Stimulated activated effector memory CD8-positive, alpha-beta T cell treated with anti-CD3 and anti-CD28 coated beads, Interleukin-12 subunit alpha, Interleukin-12 subunit beta, amount 100 ng/mL, for 72 hours (primary cell): ENCODE measurements around the gene FUT8.
A peak's percentile ranks its signal among the peaks of the same experiment; 100 is the strongest.

Experiments
- ATAC-seq: fragments of 150-1000 bp; cut with Tn5 transposase; 2 replicates; pipeline ENCODE4 v1.10.0; 2021
- DNase-seq, 2 donors: peaks; one replicate each; pipeline ENCODE4 v3.0.0; 2021 to 2022; ENCODE audit warnings: low spot score in 2 of 2
- H3K27ac Mint-ChIP-seq: one replicate; pipeline ENCODE4 v1.8.0; 2022; ENCODE audit warnings: mild to moderate bottlenecking, mixed read lengths
- H3K36me3 Mint-ChIP-seq: one replicate; pipeline ENCODE4 v1.8.0; 2022; ENCODE audit warnings: mild to moderate bottlenecking, mixed read lengths
- H3K4me1 Mint-ChIP-seq: one replicate; pipeline ENCODE4 v1.8.0; 2022; ENCODE audit warnings: mixed read lengths
- H3K4me3 Mint-ChIP-seq: one replicate; pipeline ENCODE4 v1.8.0; 2022; ENCODE audit warnings: mild to moderate bottlenecking, mixed read lengths
- H3K9me3 Mint-ChIP-seq: one replicate; pipeline ENCODE4 v1.8.0; 2022; ENCODE audit warnings: mixed read lengths

The FUT8 gene

DNA sequence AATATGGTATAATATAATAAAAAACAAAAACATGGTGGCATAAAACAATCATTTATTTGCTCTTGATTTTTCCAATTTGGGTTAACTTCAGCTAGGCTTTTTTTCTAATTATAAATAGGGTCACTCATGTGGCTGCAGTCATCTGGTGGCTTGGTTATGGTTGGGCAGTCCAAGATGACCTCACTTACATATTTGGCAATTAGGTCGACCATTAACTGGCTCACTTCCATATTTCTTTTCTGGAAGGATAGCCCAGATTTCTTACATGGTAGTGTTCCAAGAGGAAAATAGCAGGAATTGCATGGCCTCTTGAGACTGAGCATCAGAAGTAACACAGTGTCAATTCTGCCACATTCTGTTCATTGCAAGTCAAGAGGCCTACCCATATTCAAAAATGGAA is 153.4 kb downstream of the FUT8 start:
- Mint-ChIP-seq H3K36me3 (peaks cover 39% of the 10 kb centered on the region), H3K27ac (no peak overlapping the region), H3K4me3 (no peak overlapping the region), H3K9me3 (no peaks in the 10 kb centered on the region), H3K4me1 (peaks cover 27% of the 10 kb centered on the region)
- DNase-seq (no peak), ATAC-seq (no peak)

DNA sequence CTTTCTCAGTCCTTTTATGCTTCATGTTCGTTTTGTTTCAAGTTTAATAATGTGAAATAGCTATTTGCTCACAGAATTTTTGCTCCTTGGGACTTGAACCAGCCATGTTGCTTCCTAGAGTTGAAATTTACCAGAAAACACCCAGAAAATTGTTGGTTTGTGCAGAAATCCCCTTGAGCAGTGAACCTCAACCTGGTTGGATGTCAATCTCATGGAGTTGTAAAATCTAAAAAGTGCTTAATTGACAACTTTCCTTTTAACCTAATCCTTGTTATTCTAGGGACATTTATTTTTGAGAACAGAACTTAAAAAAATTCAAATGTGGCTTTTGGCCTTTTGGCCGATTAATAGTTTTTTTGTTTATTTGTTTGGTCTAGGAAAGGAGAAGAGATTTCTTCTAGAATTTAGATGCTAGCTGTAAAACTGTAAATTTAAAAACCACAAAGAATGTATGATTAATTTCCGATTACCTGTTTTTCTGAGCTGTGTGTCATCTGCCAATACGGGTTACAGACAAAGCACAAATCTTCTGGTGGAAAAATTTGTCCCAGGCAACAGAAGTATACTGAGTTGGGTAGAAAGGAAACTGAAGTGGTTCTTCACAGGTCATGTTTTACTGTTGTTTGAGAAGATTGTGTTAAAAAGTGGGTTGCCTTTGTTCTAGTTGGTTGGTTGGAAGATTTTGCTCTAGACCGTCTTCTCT is 154.4 kb downstream of the FUT8 start:
- H3K4me1 Mint-ChIP-seq: peaks cover 27% of the 10 kb centered on the region
- peak overlapping the region; percentile 8 for H3K4me3 Mint-ChIP-seq
- H3K36me3 Mint-ChIP-seq: peaks cover 34% of the 10 kb centered on the region
- H3K27ac Mint-ChIP-seq: peak overlapping the region; percentile 41
- DNase-seq (no peak), ATAC-seq (peak; percentile 93)
- H3K9me3 Mint-ChIP-seq: no peaks in the 10 kb centered on the region

DNA sequence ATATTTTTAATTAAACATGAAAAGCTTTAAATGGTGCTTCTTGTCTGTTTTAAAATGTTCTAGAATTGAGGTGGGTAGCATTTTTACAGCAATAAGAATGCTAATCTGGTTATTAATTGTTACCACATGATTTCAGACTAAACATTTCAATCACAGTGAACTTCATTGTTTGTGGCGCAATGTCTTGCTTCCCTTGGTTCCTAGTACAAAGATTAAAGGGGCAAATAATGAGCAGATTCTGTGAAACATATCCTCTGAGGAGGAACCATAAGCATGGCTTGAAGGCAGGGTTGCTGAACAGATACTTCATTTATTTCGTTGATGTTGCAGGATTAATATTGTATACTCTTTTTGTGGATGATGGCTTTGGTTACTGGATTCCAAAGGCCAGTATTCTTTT is 162.1 kb downstream of the FUT8 start:
- no peaks in the 10 kb centered on the region for H3K36me3 Mint-ChIP-seq
- H3K9me3 Mint-ChIP-seq: no peaks in the 10 kb centered on the region
- H3K4me3 Mint-ChIP-seq: no peak overlapping the region
- ATAC-seq (no peak), DNase-seq (no peak)
- H3K4me1 Mint-ChIP-seq: peaks cover 7% of the 10 kb centered on the region
- H3K27ac Mint-ChIP-seq: no peak overlapping the region

DNA sequence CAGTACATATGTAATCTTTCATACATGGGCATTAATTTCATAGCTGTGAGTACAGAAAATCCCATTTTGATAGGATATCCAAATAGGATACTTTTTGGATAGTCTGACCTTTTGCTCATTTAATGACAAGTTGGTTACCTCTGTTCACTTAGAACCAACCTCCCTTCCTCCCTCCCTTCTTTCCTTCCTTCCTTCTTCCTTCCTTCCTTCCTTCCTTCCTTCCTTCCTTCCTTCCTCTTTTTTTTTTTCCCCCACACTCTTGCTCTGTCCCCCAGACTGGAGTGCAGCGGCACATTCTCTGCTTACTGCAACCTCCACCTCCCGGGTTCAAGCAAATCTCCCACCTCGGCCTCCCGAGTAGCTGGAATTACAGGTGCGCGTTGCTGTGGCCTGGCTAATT is 162.9 kb downstream of the FUT8 start:
- ATAC-seq (no peak), DNase-seq (no peak)
- Mint-ChIP-seq H3K9me3 (no peaks in the 10 kb centered on the region), H3K36me3 (no peaks in the 10 kb centered on the region), H3K4me3 (no peak overlapping the region), H3K4me1 (peaks cover 7% of the 10 kb centered on the region), H3K27ac (no peak overlapping the region)

DNA sequence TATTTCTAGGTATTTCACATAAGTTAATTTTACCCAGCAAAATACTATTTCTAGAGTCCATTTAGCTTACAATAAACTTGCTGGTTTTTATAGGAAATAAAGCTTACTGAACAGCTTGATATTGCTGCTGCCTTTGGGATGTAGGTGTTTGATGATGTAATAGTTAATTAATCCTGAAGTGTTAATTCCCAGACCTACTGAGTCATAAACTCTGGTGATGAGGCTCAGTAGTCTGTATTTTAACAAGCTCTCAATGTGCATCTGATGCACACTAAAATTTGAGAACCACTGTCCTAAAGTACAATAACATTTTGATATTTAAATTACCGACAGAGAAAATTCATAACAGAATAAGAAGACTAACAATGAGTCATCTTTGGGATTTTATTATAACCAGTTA is 168.4 kb downstream of the FUT8 start:
- H3K9me3 Mint-ChIP-seq: no peaks in the 10 kb centered on the region
- no peak for ATAC-seq
- no peak overlapping the region for H3K4me3 Mint-ChIP-seq
- DNase-seq: no peak
- peaks cover 5% of the 10 kb centered on the region for H3K4me1 Mint-ChIP-seq
- H3K27ac Mint-ChIP-seq: no peak overlapping the region
- H3K36me3 Mint-ChIP-seq: no peaks in the 10 kb centered on the region

DNA sequence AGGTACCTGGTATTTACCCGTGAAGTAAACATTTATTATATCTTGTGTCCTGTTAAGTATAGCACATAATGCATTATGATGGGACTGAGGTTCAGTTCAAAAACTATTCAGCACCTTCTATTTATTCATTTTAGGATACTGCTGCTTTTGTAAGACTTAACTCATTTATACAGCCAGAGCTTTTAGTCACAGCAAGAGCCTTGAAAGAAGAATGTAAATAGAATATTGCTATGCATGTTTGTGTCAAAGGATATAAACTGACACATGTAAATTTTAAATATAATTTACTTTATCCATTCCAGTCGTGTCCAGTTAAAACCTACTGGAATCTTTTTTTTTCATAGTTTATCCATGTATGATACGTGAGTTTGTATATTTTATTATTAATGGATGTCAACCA is 168.8 kb downstream of the FUT8 start:
- Mint-ChIP-seq H3K4me1 (peaks cover 5% of the 10 kb centered on the region), H3K36me3 (no peaks in the 10 kb centered on the region), H3K4me3 (no peak overlapping the region), H3K9me3 (no peaks in the 10 kb centered on the region), H3K27ac (no peak overlapping the region)
- DNase-seq (no peak), ATAC-seq (no peak)

DNA sequence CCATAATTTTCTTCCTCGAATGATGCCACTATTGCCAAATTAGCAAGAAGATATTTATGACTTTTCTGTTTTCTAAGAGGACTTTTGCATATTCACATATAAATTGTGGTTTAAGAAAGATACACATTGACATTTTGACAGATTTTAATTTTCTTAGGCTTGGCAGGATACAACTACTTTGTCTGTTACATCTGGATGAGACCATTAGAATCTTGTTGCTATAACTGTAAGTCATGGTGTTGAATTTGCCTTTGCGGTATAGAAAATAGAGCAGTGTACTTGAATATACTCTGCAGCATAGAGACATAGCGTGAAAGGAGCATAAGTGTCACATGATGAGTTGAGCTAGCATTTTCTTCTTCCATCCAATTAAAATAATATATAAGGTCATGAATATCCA is 169.3 kb downstream of the FUT8 start:
- no peak for ATAC-seq
- Mint-ChIP-seq H3K4me3 (no peak overlapping the region), H3K4me1 (peaks cover 5% of the 10 kb centered on the region), H3K27ac (no peak overlapping the region), H3K36me3 (no peaks in the 10 kb centered on the region), H3K9me3 (no peaks in the 10 kb centered on the region)
- no peak for DNase-seq

DNA sequence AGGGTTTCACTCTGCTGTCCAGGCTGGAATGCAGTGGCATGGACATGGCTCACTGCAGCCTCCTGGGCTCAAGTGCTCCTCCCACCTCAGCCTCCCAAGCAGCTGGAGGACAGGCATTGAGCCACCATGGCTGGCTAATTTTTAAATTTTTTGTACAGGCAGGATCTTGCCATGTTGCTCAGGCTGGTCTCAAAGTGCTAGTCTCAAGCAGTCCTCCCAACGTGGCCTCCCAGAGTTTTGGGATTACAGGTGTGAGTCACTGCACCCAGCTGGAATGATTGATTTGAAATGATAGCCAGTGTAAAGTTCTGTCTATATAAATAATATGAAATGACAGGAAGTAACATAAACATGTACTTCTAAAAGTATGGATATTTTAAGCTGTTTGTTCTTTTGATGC is 172.7 kb downstream of the FUT8 start:
- Mint-ChIP-seq H3K36me3 (no peaks in the 10 kb centered on the region), H3K4me1 (peaks cover 11% of the 10 kb centered on the region), H3K9me3 (no peaks in the 10 kb centered on the region), H3K27ac (no peak overlapping the region), H3K4me3 (no peak overlapping the region)
- DNase-seq (no peak), ATAC-seq (no peak)

DNA sequence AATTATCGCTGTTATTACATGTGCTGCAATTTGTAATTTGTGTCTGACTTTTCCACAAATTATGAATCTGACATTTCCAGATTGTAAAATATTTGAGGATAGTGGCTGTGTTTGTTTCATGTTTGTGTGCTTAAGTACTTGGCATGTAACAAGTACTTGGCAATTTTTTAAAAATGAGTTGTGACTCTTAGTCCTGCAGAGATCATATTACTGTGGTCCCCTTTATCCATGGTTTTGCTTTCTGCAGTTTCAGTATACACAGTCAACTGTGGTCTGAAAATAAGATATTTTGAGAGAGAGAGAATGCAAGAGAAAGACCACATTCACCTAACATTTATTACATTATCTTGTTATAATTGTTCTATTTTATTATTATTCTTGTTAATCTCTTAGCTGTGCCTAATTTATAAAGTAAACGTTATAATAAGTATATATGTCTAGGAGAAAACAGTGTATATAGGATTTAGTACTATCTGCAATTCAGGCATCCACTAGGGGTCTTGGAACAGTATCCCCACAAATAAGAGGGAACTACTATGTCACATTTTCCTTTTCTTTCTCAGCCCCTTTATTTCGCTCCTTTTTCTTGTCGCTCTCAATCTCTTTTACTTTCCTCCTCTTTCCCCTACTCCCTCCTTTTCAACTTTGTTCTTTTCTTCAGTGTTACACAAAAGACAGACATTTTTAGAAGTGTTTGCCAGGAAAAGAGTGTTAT is 176.1 kb downstream of the FUT8 start:
- H3K27ac Mint-ChIP-seq: no peak overlapping the region
- no peak overlapping the region for H3K4me3 Mint-ChIP-seq
- H3K9me3 Mint-ChIP-seq: no peaks in the 10 kb centered on the region
- peaks cover 6% of the 10 kb centered on the region for H3K4me1 Mint-ChIP-seq
- ATAC-seq (no peak), DNase-seq (no peak)
- peaks cover 4% of the 10 kb centered on the region for H3K36me3 Mint-ChIP-seq

DNA sequence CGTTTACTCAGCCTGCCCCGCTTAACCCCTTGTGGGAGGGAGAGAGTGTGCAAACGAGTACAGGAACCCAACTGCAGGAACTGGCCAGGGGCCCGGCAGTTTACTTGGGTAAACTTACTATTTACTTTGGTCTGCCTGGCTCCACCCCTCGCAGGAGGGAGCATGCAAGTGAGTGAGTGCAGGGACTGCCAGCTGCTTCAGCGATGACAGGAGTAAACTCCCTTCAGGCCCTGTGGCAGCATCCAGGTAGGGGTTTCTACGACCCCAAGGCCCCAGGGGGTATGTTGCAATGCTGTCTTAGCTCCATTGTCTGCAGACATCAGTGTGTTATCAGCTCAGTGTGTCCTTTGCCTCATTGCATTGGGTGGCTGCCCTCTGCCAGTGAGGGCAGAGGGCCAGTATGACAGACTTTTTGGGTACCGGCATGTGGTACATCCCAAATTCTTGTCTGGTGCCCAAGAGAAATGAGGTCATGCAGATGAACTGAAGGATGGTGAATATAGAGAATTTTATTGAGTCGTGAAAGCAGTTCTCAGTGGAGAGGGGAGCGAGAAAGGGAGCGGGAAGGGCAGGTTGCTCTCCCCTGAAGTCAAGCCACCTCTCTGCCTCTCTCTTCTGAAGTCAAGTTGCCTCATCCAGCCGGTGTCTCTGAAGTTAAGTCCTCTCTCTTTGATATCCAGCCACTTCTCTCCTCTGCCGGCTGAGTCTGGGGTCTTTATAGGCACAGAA is 181.8 kb downstream of the FUT8 start:
- no peaks in the 10 kb centered on the region for H3K4me1 Mint-ChIP-seq
- no peaks in the 10 kb centered on the region for H3K9me3 Mint-ChIP-seq
- no peak overlapping the region for H3K4me3 Mint-ChIP-seq
- DNase-seq (no peak), ATAC-seq (no peak)
- H3K36me3 Mint-ChIP-seq: peaks cover 5% of the 10 kb centered on the region
- no peak overlapping the region for H3K27ac Mint-ChIP-seq

DNA sequence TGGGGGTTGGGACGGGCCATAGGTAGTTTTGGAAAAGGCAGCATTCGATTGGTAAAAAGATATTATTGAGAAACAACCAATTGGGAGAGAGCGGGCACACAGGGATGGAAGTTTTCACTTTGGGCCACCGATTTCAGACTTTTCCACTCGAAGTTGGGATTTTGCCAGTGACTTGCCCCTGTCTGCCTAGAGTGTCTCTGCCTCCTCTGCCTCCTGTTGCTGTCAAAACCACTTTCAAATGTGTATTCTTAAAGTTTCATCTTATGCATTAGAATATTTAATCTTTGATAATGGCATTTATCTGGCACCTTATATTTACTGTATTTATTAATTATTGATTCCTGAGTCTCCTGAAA is 182.3 kb downstream of the FUT8 start:
- H3K36me3 Mint-ChIP-seq: peaks cover 5% of the 10 kb centered on the region
- H3K9me3 Mint-ChIP-seq: no peaks in the 10 kb centered on the region
- no peak overlapping the region for H3K27ac Mint-ChIP-seq
- H3K4me1 Mint-ChIP-seq: no peaks in the 10 kb centered on the region
- H3K4me3 Mint-ChIP-seq: no peak overlapping the region
- no peak for ATAC-seq
- no peak for DNase-seq

DNA sequence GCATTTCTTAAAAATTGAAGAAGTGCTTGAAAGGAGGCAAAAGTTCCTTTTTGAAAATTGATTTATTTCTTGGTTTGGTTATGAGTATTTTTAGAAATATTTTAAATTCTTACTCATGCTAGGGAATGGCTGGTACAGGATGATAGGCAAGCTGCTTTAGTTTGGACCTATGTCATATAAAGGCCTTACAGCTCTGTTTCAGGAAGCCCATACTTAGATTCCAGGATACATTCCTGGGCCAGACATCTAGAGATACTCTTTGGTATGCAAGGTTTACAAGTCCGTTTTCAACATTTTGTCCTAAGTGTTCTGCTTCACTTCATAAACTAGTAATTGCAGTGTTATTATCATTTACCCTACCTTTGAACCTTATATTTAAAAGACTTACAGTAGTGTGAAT is 186.8 kb downstream of the FUT8 start:
- ATAC-seq (no peak), DNase-seq (no peak)
- Mint-ChIP-seq H3K4me3 (no peak overlapping the region), H3K36me3 (no peaks in the 10 kb centered on the region), H3K4me1 (no peaks in the 10 kb centered on the region), H3K27ac (no peak overlapping the region), H3K9me3 (no peaks in the 10 kb centered on the region)

DNA sequence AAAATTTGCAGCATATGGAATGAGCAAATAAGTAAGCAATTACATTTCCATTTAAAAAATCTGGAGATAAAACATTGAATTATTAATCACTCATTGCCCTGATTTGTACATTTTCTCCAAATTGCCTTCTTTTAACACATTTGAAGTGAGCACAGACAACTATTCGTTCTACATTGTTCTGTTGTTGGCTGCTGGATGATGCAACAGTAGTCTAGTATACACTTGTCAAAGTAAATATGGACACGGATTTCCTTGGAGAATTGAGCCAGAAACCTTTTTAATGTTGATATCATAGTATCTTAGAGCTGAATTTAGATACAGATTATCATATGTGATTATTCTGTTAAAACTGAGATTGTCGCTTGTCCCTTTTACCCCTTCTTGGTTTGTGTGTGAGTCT is 188.2 kb downstream of the FUT8 start:
- no peaks in the 10 kb centered on the region for H3K4me1 Mint-ChIP-seq
- no peak for DNase-seq
- no peak overlapping the region for H3K27ac Mint-ChIP-seq
- no peaks in the 10 kb centered on the region for H3K9me3 Mint-ChIP-seq
- no peaks in the 10 kb centered on the region for H3K36me3 Mint-ChIP-seq
- no peak overlapping the region for H3K4me3 Mint-ChIP-seq
- no peak for ATAC-seq

DNA sequence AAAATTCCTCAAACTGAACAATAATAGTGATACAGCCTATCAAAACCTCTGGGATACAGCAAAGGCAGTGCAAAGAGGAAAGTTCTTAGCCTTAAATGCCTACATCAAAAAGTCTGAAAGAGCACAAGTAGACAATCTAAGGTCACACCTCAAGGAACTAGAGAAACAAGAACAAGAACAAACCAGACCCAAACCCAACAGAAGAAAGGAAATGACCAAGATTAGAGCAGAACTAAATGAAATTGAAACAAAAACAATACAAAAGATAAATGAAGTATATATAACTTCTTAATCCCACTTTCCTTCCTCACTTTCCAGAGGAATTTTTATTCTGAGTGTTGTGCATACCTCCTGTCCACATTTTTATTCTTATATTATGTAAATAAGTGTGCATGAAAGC is 192.0 kb downstream of the FUT8 start:
- Mint-ChIP-seq H3K27ac (no peak overlapping the region), H3K36me3 (no peaks in the 10 kb centered on the region), H3K4me3 (no peak overlapping the region), H3K4me1 (no peaks in the 10 kb centered on the region), H3K9me3 (no peaks in the 10 kb centered on the region)
- DNase-seq (no peak), ATAC-seq (no peak)

DNA sequence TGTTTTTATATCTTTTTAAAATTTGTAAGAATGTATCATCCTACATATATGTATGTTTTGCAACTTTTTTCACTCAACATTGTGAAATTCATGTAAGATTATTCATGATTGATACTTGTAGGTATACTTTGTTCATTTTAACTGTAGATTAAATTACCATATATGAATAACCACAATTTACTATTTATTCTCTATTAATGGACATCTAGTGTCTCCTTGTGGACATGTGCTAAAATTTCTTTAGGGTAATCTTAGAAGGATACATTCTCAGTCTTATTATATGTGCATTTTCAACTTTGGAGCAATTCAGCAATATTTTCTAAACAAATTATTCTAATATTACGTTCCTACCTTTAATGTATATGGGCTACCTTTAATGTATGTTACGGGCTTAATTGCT is 192.4 kb downstream of the FUT8 start:
- H3K9me3 Mint-ChIP-seq: no peaks in the 10 kb centered on the region
- H3K4me3 Mint-ChIP-seq: no peak overlapping the region
- H3K27ac Mint-ChIP-seq: no peak overlapping the region
- no peaks in the 10 kb centered on the region for H3K4me1 Mint-ChIP-seq
- no peaks in the 10 kb centered on the region for H3K36me3 Mint-ChIP-seq
- no peak for ATAC-seq
- no peak for DNase-seq

DNA sequence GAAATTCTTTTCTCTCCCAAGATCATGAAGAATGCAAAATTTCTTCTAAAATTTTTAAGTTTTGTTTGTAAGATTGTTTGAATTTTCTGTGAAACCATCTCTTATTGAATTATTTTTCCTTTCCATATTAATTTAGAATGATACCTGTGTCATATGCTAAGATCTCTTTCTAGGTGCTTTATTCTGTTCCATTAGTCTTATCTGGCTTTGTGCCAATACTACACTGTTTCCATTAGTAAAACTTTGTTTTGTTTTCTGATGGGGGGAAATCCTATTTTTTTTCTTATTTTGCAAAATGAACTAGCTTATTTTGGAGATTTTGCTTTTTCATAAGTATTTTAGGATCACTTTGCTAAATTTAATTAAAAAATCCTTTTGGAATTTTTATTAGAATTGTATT is 193.9 kb downstream of the FUT8 start:
- Mint-ChIP-seq H3K4me1 (no peaks in the 10 kb centered on the region), H3K27ac (no peak overlapping the region), H3K4me3 (no peak overlapping the region), H3K36me3 (no peaks in the 10 kb centered on the region), H3K9me3 (no peaks in the 10 kb centered on the region)
- ATAC-seq: no peak
- no peak for DNase-seq
